ENCODE results near the gene FUCA1. TPM values are rescaled to one million over a fixed set of nuclear protein-coding genes. Genes with fewer than 3 reads are reported as not detected.

FUCA1 gene
- total and polyA plus RNA-seq, 10 of the 15 experiments (the other 5 are each of a cell fraction or from before 2014, with no cell fraction given), result 33.3 to 117 (median 52.6) TPM

GRCh38 chr1:23809751-23810171 is 58.3 kb downstream of the FUCA1 start (continued):
- peak; percentile 62 for TF ChIP-seq SKIL (IDR thresholded peaks at IDR 0.05; ENCODE audit: low read depth, poor library complexity, severe bottlenecking)
- peak; percentile 73 for TF ChIP-seq RAD51 (IDR thresholded peaks at IDR 0.05)
- TF ChIP-seq RFX5 (IDR thresholded peaks at IDR 0.05; ENCODE audit: low read depth, low read length), result no peak
- no peak for TF ChIP-seq MEF2A (IDR thresholded peaks at IDR 0.05; ENCODE audit: insufficient read depth, low read depth, low read length)
- TF ChIP-seq RUNX3 (IDR thresholded peaks at IDR 0.05; ENCODE audit: low read length), result peak; percentile 10; the same call in 1 of the 2 replicates
- TF ChIP-seq ZNF24 (IDR thresholded peaks at IDR 0.05), result 0 out of 2 replicates have a peak, but pooled peaks have one; percentile 49
- TF ChIP-seq ZNF687 (IDR thresholded peaks at IDR 0.05), result 0 out of 2 replicates have a peak, but pooled peaks have one; percentile 52
- TF ChIP-seq YY1 (IDR thresholded peaks at IDR 0.05; ENCODE audit: low read depth, low read length), result peak; percentile 55; the same call in 1 of the 2 replicates
- TF ChIP-seq ZNF592 (IDR thresholded peaks at IDR 0.05), result 0 out of 2 replicates have a peak, but pooled peaks have one; percentile 36
- TF ChIP-seq SMARCA5 (IDR thresholded peaks at IDR 0.05), result peak; percentile 91
- TF ChIP-seq E2F4 (IDR thresholded peaks at IDR 0.05; ENCODE audit: low read depth, low read length), result 0 out of 2 replicates have a peak, but pooled peaks have one; percentile 8
- TF ChIP-seq SMC3 (IDR thresholded peaks at IDR 0.05; ENCODE audit: borderline replicate concordance, low read length), result peak; percentile 91
- no peak for TF ChIP-seq MTA2 (IDR thresholded peaks at IDR 0.05; ENCODE audit: low read depth)
- TF ChIP-seq BACH1 (IDR thresholded peaks at IDR 0.05; ENCODE audit: borderline replicate concordance), result peak; percentile 54; the same call in 1 of the 2 replicates
- peak; percentile 99 to 100 for TF ChIP-seq BHLHE40 (IDR thresholded peaks at IDR 0.05; ENCODE audit: borderline replicate concordance in 1 of 2, low read depth in 2 of 2, low read length in 1 of 2)
- no peak for TF ChIP-seq MYB (IDR thresholded peaks at IDR 0.05; ENCODE audit: borderline replicate concordance, low read depth, low read length)
- TF ChIP-seq FOXM1 (IDR thresholded peaks at IDR 0.05; ENCODE audit: low read depth, low read length), result peak; percentile 56; the same call in 1 of the 2 replicates
- peak; percentile 35; the same call in 1 of the 2 replicates for TF ChIP-seq NBN (IDR thresholded peaks at IDR 0.05)
